Caco-2 (cell line): ENCODE results near the gene SELENOV. TPM values are rescaled to one million over a fixed set of nuclear protein-coding genes. Genes with fewer than 3 reads are reported as not detected.

Source experiments
- BruUV-seq: library from RNA; stranded (reverse); fragments of 400-500 nt; replicated peaks from 2 replicates; lab custom pipeline; 2021; lab: Mats Ljungman, UMichigan
- CTCF ChIA-PET: fragments of 300-600 bp; sonication (Branson Sonifier 250); formaldehyde crosslinking; loops from one replicate; lab custom pipeline; 2022; ENCODE audit warnings: antibody characterized with exemption; lab: Charles Lee
- POLR2A ChIA-PET: fragments of 300-600 bp; sonication (Branson Sonifier 250); formaldehyde crosslinking; loops from one replicate; lab custom pipeline; 2022; ENCODE audit warnings: antibody characterized with exemption; lab: Charles Lee
- DNase-seq, 2 experiments: peaks; one replicate each; pipeline versions ENCODE4 v3.0.0 to v3.0.0-alpha.2; 2020 to 2022
- H3K27me3 ChIP-seq: replicated peaks from 2 replicates; pipeline ENCODE4 v1.6.0; 2011; ENCODE audit warnings: low read length; ENCODE audit not compliant: control insufficient read depth, insufficient read depth
- H3K36me3 ChIP-seq: 2 replicates; pipeline ENCODE4 v1.5.1; 2011; ENCODE audit warnings: low read length; ENCODE audit not compliant: control insufficient read depth, insufficient read depth
- H3K4me1 ChIP-seq: fragments of 250-450 bp; sonication (Bioruptor Pico); 2 replicates; pipeline ENCODE4 v1.5.1; 2020; ENCODE audit warnings: mild to moderate bottlenecking
- H3K4me3 ChIP-seq: 2 replicates; pipeline ENCODE4 v1.5.1; 2011; ENCODE audit warnings: low read depth, mild to moderate bottlenecking, control low read depth, low read length
- H3K9me3 ChIP-seq: fragments of 250-450 bp; sonication (Bioruptor Pico); 2 replicates; pipeline ENCODE4 v1.5.1; 2020; ENCODE audit warnings: mild to moderate bottlenecking, moderate library complexity
- H3K27ac Mint-ChIP-seq: one replicate; pipeline ENCODE4 v1.8.0; 2022; ENCODE audit warnings: mixed read lengths; ENCODE audit not compliant: unreplicated experiment
- H3K27me3 Mint-ChIP-seq: one replicate; pipeline ENCODE4 v1.8.0; 2022; ENCODE audit warnings: mixed read lengths; ENCODE audit not compliant: insufficient read depth, unreplicated experiment
- H3K36me3 Mint-ChIP-seq: one replicate; pipeline ENCODE4 v1.8.0; 2022; ENCODE audit warnings: mild to moderate bottlenecking, mixed read lengths; ENCODE audit not compliant: insufficient read depth, unreplicated experiment
- H3K4me1 Mint-ChIP-seq: one replicate; pipeline ENCODE4 v1.8.0; 2022; ENCODE audit warnings: low read depth, mixed read lengths; ENCODE audit not compliant: unreplicated experiment
- H3K4me3 Mint-ChIP-seq: one replicate; pipeline ENCODE4 v1.8.0; 2022; ENCODE audit warnings: mild to moderate bottlenecking, moderate library complexity, mixed read lengths; ENCODE audit not compliant: unreplicated experiment
- H3K9me3 Mint-ChIP-seq: one replicate; pipeline ENCODE4 v1.8.0; 2022; ENCODE audit warnings: mixed read lengths; ENCODE audit not compliant: unreplicated experiment
- intact Hi-C: fragments of 100-400 bp; cut with micrococcal nuclease; formaldehyde crosslinking; loops from one replicate; pipeline ENCODE4 v1.10.0; 2022; ENCODE audit not compliant: unreplicated experiment
- total RNA-seq: library from RNA; stranded (reverse); gene quantifications from 2 replicates; pipeline ENCODE4 v1.2.3, GENCODE V29; 2022
- TF ChIP-seq, protein P1 (sequence below), 2 experiments: fragments of 200-600 bp in 1 of 2; IDR thresholded peaks; 1 replicate in 1 of 2; 2 replicates in 1 of 2; pipeline versions ENCODE4 v1.5.1 to v1.8.0; 2011 to 2022; ENCODE audit warnings: antibody characterized with exemption in 1 of 2, control low read depth in 1 of 2, inconsistent platforms in 1 of 2, low read depth in 1 of 2, low read length in 1 of 2, mild to moderate bottlenecking in 1 of 2, moderate library complexity in 1 of 2; ENCODE audit not compliant: insufficient read depth in 1 of 2, severe bottlenecking in 1 of 2, unreplicated experiment in 1 of 2

The SELENOV gene
- total RNA-seq, 1 experiment from 2014 or later = 1.6 TPM

DNA sequence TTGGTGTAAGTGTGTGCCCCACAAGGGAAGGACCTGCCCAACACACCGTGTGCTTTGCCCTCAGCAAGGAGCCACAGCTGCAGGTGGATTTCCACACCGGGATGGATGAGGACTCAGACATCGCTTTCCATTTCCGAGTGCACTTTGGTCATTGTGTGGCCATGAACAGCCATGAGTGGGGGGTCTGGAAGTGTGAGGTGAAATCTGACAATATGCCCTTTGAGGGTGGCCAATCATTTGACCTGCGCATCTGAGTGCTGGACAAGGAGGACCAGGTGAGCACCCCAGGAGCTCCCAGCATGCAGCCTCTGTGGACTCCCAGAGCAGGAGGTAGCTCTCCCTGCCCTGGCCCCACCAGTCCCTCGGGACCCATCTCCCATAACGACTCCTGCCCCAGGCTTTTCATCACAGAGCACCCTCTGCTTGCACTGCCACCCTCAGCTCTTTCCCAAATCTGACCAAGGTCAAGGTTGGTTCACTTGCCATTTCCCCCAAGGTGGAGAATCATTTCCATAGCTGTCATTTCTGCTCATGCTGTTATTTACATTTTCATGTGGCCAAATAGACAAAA, 38.2 kb downstream of the SELENOV start:
- Histone ChIP-seq H3K27me3 (no peaks in the 10 kb centered on the region), H3K36me3 (no peaks in the 10 kb centered on the region), H3K9me3 (no peaks in the 10 kb centered on the region), H3K4me3 (no peak overlapping the region), H3K4me1 (peaks cover 4% of the 10 kb centered on the region; the same call in 1 of the 2 replicates)
- no peak for DNase-seq
- intact Hi-C loops = no loop called here
- Mint-ChIP-seq H3K27me3 (peaks cover 13% of the 10 kb centered on the region), H3K27ac (no peak overlapping the region), H3K4me1 (peaks cover 10% of the 10 kb centered on the region), H3K36me3 (no peaks in the 10 kb centered on the region), H3K9me3 (no peaks in the 10 kb centered on the region), H3K4me3 (no peak overlapping the region)
- TF ChIP-seq, protein P1, sequence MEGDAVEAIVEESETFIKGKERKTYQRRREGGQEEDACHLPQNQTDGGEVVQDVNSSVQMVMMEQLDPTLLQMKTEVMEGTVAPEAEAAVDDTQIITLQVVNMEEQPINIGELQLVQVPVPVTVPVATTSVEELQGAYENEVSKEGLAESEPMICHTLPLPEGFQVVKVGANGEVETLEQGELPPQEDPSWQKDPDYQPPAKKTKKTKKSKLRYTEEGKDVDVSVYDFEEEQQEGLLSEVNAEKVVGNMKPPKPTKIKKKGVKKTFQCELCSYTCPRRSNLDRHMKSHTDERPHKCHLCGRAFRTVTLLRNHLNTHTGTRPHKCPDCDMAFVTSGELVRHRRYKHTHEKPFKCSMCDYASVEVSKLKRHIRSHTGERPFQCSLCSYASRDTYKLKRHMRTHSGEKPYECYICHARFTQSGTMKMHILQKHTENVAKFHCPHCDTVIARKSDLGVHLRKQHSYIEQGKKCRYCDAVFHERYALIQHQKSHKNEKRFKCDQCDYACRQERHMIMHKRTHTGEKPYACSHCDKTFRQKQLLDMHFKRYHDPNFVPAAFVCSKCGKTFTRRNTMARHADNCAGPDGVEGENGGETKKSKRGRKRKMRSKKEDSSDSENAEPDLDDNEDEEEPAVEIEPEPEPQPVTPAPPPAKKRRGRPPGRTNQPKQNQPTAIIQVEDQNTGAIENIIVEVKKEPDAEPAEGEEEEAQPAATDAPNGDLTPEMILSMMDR (IDR thresholded peaks at IDR 0.05; ENCODE audit: insufficient read depth in 1 of 2, low read depth in 1 of 2, low read length in 1 of 2, severe bottlenecking in 1 of 2, unreplicated experiment in 1 of 2) = no peak
- ChIA-PET CTCF (no interaction called here), POLR2A (no interaction called here)
- no TSS peak for BruUV-seq

DNA sequence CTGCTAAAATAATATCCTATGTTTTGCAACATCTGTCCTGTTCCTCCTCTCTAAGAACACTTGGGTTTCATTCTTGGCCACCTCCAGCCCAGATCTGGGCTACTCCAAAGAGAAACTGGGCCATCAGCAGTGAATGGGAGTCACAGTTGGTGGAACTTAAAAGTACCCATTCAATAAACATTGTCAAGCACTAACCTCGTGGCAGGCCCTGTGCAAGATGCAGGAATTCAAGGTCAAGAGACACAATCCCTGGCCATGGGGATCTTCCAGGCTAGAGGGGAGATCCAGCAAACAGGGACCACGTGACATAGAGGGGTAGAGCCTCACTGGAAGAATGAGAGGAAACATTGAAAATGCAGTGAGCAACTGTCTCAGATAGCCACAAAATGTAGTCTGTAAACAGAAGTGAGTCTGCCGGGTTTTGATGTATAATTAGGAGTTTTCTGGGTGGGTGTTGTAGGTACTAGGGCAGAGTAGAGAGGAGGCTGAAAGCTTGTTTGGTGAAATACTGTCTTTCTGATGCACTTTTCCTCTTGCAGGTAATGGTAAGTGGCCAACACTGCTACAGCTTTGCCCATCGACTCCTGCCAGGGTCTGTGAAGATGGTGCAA, 39.9 kb downstream of the SELENOV start:
- no peaks in the 10 kb centered on the region for H3K36me3 ChIP-seq
- no peaks in the 10 kb centered on the region for H3K9me3 ChIP-seq
- no peaks in the 10 kb centered on the region for H3K36me3 Mint-ChIP-seq
- peaks cover 15% of the 10 kb centered on the region for H3K27me3 Mint-ChIP-seq
- BruUV-seq = no TSS peak
- no peak overlapping the region for H3K27ac Mint-ChIP-seq
- CTCF ChIA-PET = no interaction called here
- no peaks in the 10 kb centered on the region for H3K9me3 Mint-ChIP-seq
- peaks cover 12% of the 10 kb centered on the region for H3K4me1 Mint-ChIP-seq
- H3K4me3 Mint-ChIP-seq = no peak overlapping the region
- TF ChIP-seq, protein P1 (IDR thresholded peaks at IDR 0.05; ENCODE audit: insufficient read depth in 1 of 2, low read depth in 1 of 2, low read length in 1 of 2, severe bottlenecking in 1 of 2, unreplicated experiment in 1 of 2) = no peak
- H3K4me3 ChIP-seq = no peak overlapping the region
- POLR2A ChIA-PET = no interaction called here
- peaks cover 5% of the 10 kb centered on the region; the same call in 1 of the 2 replicates for H3K4me1 ChIP-seq
- intact Hi-C loops = no loop called here
- no peaks in the 10 kb centered on the region for H3K27me3 ChIP-seq
- DNase-seq = no peak

GRCh38 chr19:39555883-39556282, 40.9 kb downstream of the SELENOV start:
- POLR2A ChIA-PET = no interaction called here
- Mint-ChIP-seq H3K36me3 (no peaks in the 10 kb centered on the region), H3K9me3 (no peaks in the 10 kb centered on the region), H3K4me3 (no peak overlapping the region), H3K4me1 (peaks cover 12% of the 10 kb centered on the region), H3K27ac (no peak overlapping the region), H3K27me3 (peaks cover 20% of the 10 kb centered on the region)
- intact Hi-C loops = no loop called here
- H3K4me1 ChIP-seq = peaks cover 5% of the 10 kb centered on the region; the same call in 1 of the 2 replicates
- H3K36me3 ChIP-seq = no peaks in the 10 kb centered on the region
- no TSS peak for BruUV-seq
- no peak for DNase-seq
- H3K4me3 ChIP-seq = no peak overlapping the region
- H3K9me3 ChIP-seq = no peaks in the 10 kb centered on the region
- H3K27me3 ChIP-seq = no peaks in the 10 kb centered on the region
- TF ChIP-seq, protein P1 (IDR thresholded peaks at IDR 0.05; ENCODE audit: insufficient read depth in 1 of 2, low read depth in 1 of 2, low read length in 1 of 2, severe bottlenecking in 1 of 2, unreplicated experiment in 1 of 2) = no peak
- CTCF ChIA-PET = no interaction called here
